Heart left ventricle (tissue), 16 donors: ENCODE measurements around the gene POTEM. TPM values are rescaled to one million over a fixed set of nuclear protein-coding genes. Genes with fewer than 3 reads are reported as not detected.
A peak's percentile ranks its signal among the peaks of the same experiment; 100 is the strongest.
"Not testable (repeated sequence)": the region's sequence is repeated elsewhere in the genome, so short reads cannot be mapped to it uniquely, and the experiment has no call there.

ENCODE experiments used
- ATAC-seq, 4 donors: fragments of 200-7000 bp; cut with Tn5 transposase; one replicate each; pipeline ENCODE4 v1.9.1; 2020 to 2022; ENCODE audit warnings: moderate library complexity in 4 of 4, mild to moderate bottlenecking in 3 of 4, moderate number of reproducible peaks in 1 of 4
- DNase-seq, 5 donors: peaks; one replicate each; pipeline ENCODE4 v3.0.0-alpha.2; 2020
- H3K27ac ChIP-seq, 12 donors: fragments of 200-600 bp; sonication (generic) in 4 of 12; one replicate each; pipeline versions ENCODE4 v1.5.0 to v1.8.0; 2016 to 2022; ENCODE audit warnings: mild to moderate bottlenecking in 2 of 12
- H3K27me3 ChIP-seq, 9 donors: fragments of 200-600 bp; sonication (generic) in 2 of 9; one replicate each; pipeline versions ENCODE4 v1.5.1 to v1.8.0; 2016 to 2022; ENCODE audit warnings: mild to moderate bottlenecking in 3 of 9
- H3K36me3 ChIP-seq, 9 donors: fragments of 200-600 bp; sonication (generic) in 2 of 9; one replicate each; pipeline versions ENCODE4 v1.5.0 to v1.8.0; 2018 to 2022; ENCODE audit warnings: mild to moderate bottlenecking in 2 of 9
- H3K4me1 ChIP-seq, 12 donors: fragments of 200-600 bp; sonication (generic) in 4 of 12; one replicate each; pipeline versions ENCODE4 v1.5.0 to v1.8.0; 2016 to 2022; ENCODE audit warnings: mild to moderate bottlenecking in 3 of 12
- H3K4me3 ChIP-seq, 12 donors: fragments of 200-600 bp; sonication (generic) in 4 of 12; one replicate each; pipeline versions ENCODE4 v1.5.0 to v1.8.0; 2017 to 2022; ENCODE audit warnings: mild to moderate bottlenecking in 9 of 12, moderate library complexity in 4 of 12
- H3K9me3 ChIP-seq, 12 donors: fragments of 200-600 bp; sonication (generic) in 4 of 12; one replicate each; pipeline versions ENCODE4 v1.5.0 to v1.8.0; 2016 to 2022; ENCODE audit warnings: mild to moderate bottlenecking in 1 of 12
- WGBS, 4 donors: extraction: QIAGEN DNeasy Blood & Tissue Kit in 2 of 4; methylation state at CpG; one replicate each; pipeline versions ENCODE4 v1.1.5 to v1.1.7; 2013 to 2018; 5-methylcytosine and 5-hydroxymethylcytosine counted together
- intact Hi-C, 10 donors: fragments of 100-400 bp; cut with DNase I; formaldehyde crosslinking; loops; one replicate each; pipeline versions ENCODE4 v1.11.1 to v1.14.2; 2022
- polyA plus RNA-seq, 2 donors: library from polyadenylated mRNA; stranded (reverse); fragments of 200-250 nt; gene quantifications; one replicate each; pipeline ENCODE4 v1.2.3, GENCODE V29; 2013
- total RNA-seq, 9 donors: library from RNA; depleted of rRNA in 2 of 9; stranded (reverse); fragments of >200 nt in 2 of 9; fragmentation: NEBNext Ultra II Directional in 3 of 9; extraction: Animal tissue kit (Norgen Biotek cat#: 25700) in 3 of 9; gene quantifications; one replicate each; pipeline versions ENCODE4 v1.1.0 to v1.2.4, GENCODE V29; 2016 to 2023
- donor health status: ischemic (EF 13 %, LVEDD 7.1; RV severe dilation, severe dysfunction).
- donor health status: healthy with polysubstance abuse.
- donor health status: DM: no; HTN: yes; CAD: no.
- donor health status: DM: no; HTN: no; CAD: no.
- donor health status: ischemic (EF 25% LVEDD 6.9; RV normal size, moderate dysfunction).
- donor health status: ischemic (EF 25% LVEDD 5.7; RV mildly dilated, moderate dysfunction).
- donor health status: healthy.
- donor health status: DM: yes; HTN: yes; CAD: no.
- donor health status: ischemic (EF 35%, LVEDD 5.7; RV mildly dilated, moderate dysfunction).
- donor health status: nonischemic (EF 11% LVEDD 7.7; RV severe dilation, severe dysfunction).
- donor health status: DM: yes; HTN: yes; CAD: no.
- donor health status: PGD.
- donor health status: ischemic (EF 29% LVEDD 5.4; RV normal size, mild dysfunction).
- donor health status: nonischemic (EF 23%, LVEDD 6.1; RV moderate dilation, normal function).

Gene POTEM
- total and polyA plus RNA-seq, 11 donors = not detected

- H3K9me3 ChIP-seq, H3K27ac ChIP-seq, H3K27me3 ChIP-seq, H3K4me1 ChIP-seq, intact Hi-C loops, H3K36me3 ChIP-seq, H3K4me3 ChIP-seq: not testable (repeated sequence)
- DNase-seq (peak in 1 of 5 donors; percentile 20), ATAC-seq (peak in 1 of 4 donors; percentile 28)
- 45 to 89% (median 78%) methylated on average over 1 to 6 of the region's 6 CpGs for WGBS, 4 donors
Observed at GRCh38 chr14:18963276-18963675, 4.0 kb upstream of the POTEM start.

GRCh38 chr14:18964878-18965277 lies 2.4 kb upstream of the POTEM start:
- H3K27me3 ChIP-seq, H3K4me3 ChIP-seq, H3K27ac ChIP-seq, H3K36me3 ChIP-seq, DNase-seq, H3K9me3 ChIP-seq, H3K4me1 ChIP-seq, ATAC-seq, intact Hi-C loops: not testable (repeated sequence)
- no CpG with 5 or more reads among the region's 5 CpGs for WGBS, 4 donors

- H3K36me3 ChIP-seq, H3K27ac ChIP-seq, H3K4me1 ChIP-seq, intact Hi-C loops, H3K9me3 ChIP-seq, H3K4me3 ChIP-seq, ATAC-seq, H3K27me3 ChIP-seq: not testable (repeated sequence)
- WGBS, 4 donors = 61 to 78% (median 69%) methylated on average over 3 of the region's 3 CpGs
- peak in 1 of 5 donors; percentile 27 for DNase-seq
Observed at GRCh38 chr14:19002566-19002965, 35.3 kb downstream of the POTEM start.

- ATAC-seq, H3K4me3 ChIP-seq, H3K4me1 ChIP-seq, H3K27ac ChIP-seq, H3K36me3 ChIP-seq, H3K9me3 ChIP-seq, DNase-seq, H3K27me3 ChIP-seq, intact Hi-C loops: not testable (repeated sequence)
- 47 to 71% methylated on average over 1 to 2 of the region's 9 CpGs; no CpG with 5 or more reads in 2 of the 4 donors for WGBS, 4 donors
Observed at GRCh38 chr14:19006490-19006889, 39.3 kb downstream of the POTEM start.

GRCh38 chr14:19007678-19008077 lies 40.4 kb downstream of the POTEM start:
- H3K36me3 ChIP-seq, H3K27ac ChIP-seq, H3K27me3 ChIP-seq, H3K4me3 ChIP-seq, intact Hi-C loops, H3K4me1 ChIP-seq, ATAC-seq, H3K9me3 ChIP-seq: not testable (repeated sequence)
- WGBS, 4 donors = 40 to 72% (median 60%) methylated on average over 2 of the region's 6 CpGs
- peak in 1 of 5 donors; percentile 20 for DNase-seq

GRCh38 chr14:19011029-19011428 lies 43.8 kb downstream of the POTEM start:
- WGBS, 4 donors = 83 to 100% (median 85%) methylated on average over 2 to 8 of the region's 10 CpGs; no CpG with 5 or more reads in 1 of the 4 donors
- intact Hi-C loops, ATAC-seq, H3K36me3 ChIP-seq, H3K27me3 ChIP-seq, H3K4me3 ChIP-seq, H3K9me3 ChIP-seq, H3K4me1 ChIP-seq, H3K27ac ChIP-seq: not testable (repeated sequence)
- peak in 1 of 5 donors; percentile 12 for DNase-seq

- ATAC-seq = not testable (repeated sequence)
- peak in 1 of 5 donors; percentile 20 for DNase-seq
Observed at GRCh38 chr14:19011703-19012102, 44.5 kb downstream of the POTEM start.

GRCh38 chr14:19015185-19015584 lies 48.0 kb downstream of the POTEM start:
- WGBS, 4 donors = no CpG with 5 or more reads among the region's 3 CpGs
- H3K9me3 ChIP-seq, ATAC-seq, H3K27me3 ChIP-seq, DNase-seq, H3K27ac ChIP-seq, intact Hi-C loops, H3K4me3 ChIP-seq, H3K36me3 ChIP-seq, H3K4me1 ChIP-seq: not testable (repeated sequence)

More at GRCh38 chr14:19011703-19012102, 44.5 kb downstream of the POTEM start:
- intact Hi-C loops, H3K27me3 ChIP-seq, H3K36me3 ChIP-seq, H3K9me3 ChIP-seq, H3K4me3 ChIP-seq, H3K4me1 ChIP-seq, H3K27ac ChIP-seq: not testable (repeated sequence)
- 62 to 64% methylated on average over 2 to 3 of the region's 5 CpGs; no CpG with 5 or more reads in 2 of the 4 donors for WGBS, 4 donors

- WGBS, 4 donors = 61 to 75% methylated on average over 8 of the region's 15 CpGs; no CpG with 5 or more reads in 2 of the 4 donors
- not testable (repeated sequence) for H3K27ac ChIP-seq
Observed at GRCh38 chr14:19025080-19025589, 57.9 kb downstream of the POTEM start.

GRCh38 chr14:19026649-19027351 lies 59.6 kb downstream of the POTEM start:
- ATAC-seq, H3K27me3 ChIP-seq, H3K4me1 ChIP-seq, H3K4me3 ChIP-seq, H3K27ac ChIP-seq, H3K36me3 ChIP-seq, intact Hi-C loops, H3K9me3 ChIP-seq: not testable (repeated sequence)
- DNase-seq = peak in 1 of 5 donors; percentile 7
- WGBS, 4 donors = 69 to 91% (median 82%) methylated on average over 4 to 24 of the region's 35 CpGs; no CpG with 5 or more reads in 1 of the 4 donors

More at GRCh38 chr14:19025080-19025589, 57.9 kb downstream of the POTEM start:
- H3K36me3 ChIP-seq, H3K9me3 ChIP-seq, H3K27me3 ChIP-seq, H3K4me1 ChIP-seq, ATAC-seq, intact Hi-C loops, H3K4me3 ChIP-seq: not testable (repeated sequence)
- peak in 1 of 5 donors; percentile 10 for DNase-seq

- 71 to 84% methylated on average over 5 of the region's 16 CpGs; no CpG with 5 or more reads in 2 of the 4 donors for WGBS, 4 donors
- H3K4me3 ChIP-seq, intact Hi-C loops, H3K36me3 ChIP-seq, H3K27me3 ChIP-seq, H3K9me3 ChIP-seq, H3K27ac ChIP-seq, ATAC-seq, H3K4me1 ChIP-seq: not testable (repeated sequence)
- DNase-seq = peak in 1 of 5 donors; percentile 0
Observed at GRCh38 chr14:19027895-19028294, 60.7 kb downstream of the POTEM start.
